MG63 (cell line): ENCODE measurements around the gene FGF18. TPM values are rescaled to one million over a fixed set of nuclear protein-coding genes. Genes with fewer than 3 reads are reported as not detected.

Experiments
- DNase-seq: peaks from one replicate; pipeline ENCODE4 v3.0.0-alpha.2; 2020
- H3K27me3 ChIP-seq: fragments of 250-450 bp; sonication (Bioruptor Pico); 2 replicates; pipeline ENCODE4 v1.5.1; 2020; ENCODE audit warnings: mild to moderate bottlenecking, moderate library complexity
- H3K36me3 ChIP-seq: fragments of 250-450 bp; sonication (Bioruptor Pico); 2 replicates; pipeline ENCODE4 v1.5.1; 2020; ENCODE audit warnings: mild to moderate bottlenecking, moderate library complexity
- H3K4me3 ChIP-seq: fragments of 250-450 bp; sonication (Bioruptor Pico); 2 replicates; pipeline ENCODE4 v1.5.1; 2020; ENCODE audit warnings: mild to moderate bottlenecking, moderate library complexity
- H3K9me3 ChIP-seq: fragments of 250-450 bp; sonication (Bioruptor Pico); 2 replicates; pipeline ENCODE4 v1.5.1; 2020; ENCODE audit warnings: mild to moderate bottlenecking, moderate library complexity
- total RNA-seq: library from RNA; depleted of rRNA; stranded (reverse); fragments of >200 nt; shearing (Covaris generic); gene quantifications from 2 replicates; pipeline ENCODE4 v1.2.3, GENCODE V29; 2014; ENCODE audit warnings: low replicate concordance

The FGF18 gene
- total RNA-seq, 1 experiment from 2014 or later: 11.2 TPM

GRCh38 chr5:171428809-171429542 lies 9.5 kb downstream of the FGF18 start:
- H3K27me3 ChIP-seq: no peaks in the 10 kb centered on the region
- H3K36me3 ChIP-seq: peaks cover 38% of the 10 kb centered on the region
- no peaks in the 10 kb centered on the region for H3K9me3 ChIP-seq
- no peak for DNase-seq
- no peak overlapping the region for H3K4me3 ChIP-seq

- H3K9me3 ChIP-seq: no peaks in the 10 kb centered on the region
- no peaks in the 10 kb centered on the region for H3K27me3 ChIP-seq
- no peak for DNase-seq
- H3K4me3 ChIP-seq: no peak overlapping the region
- peaks cover 36% of the 10 kb centered on the region for H3K36me3 ChIP-seq
These were observed 10.1 kb downstream of the FGF18 start for GRCh38 chr5:171429543-171429910.

GRCh38 chr5:171431251-171431777 lies 11.9 kb downstream of the FGF18 start:
- Histone ChIP-seq H3K36me3 (peaks cover 33% of the 10 kb centered on the region), H3K9me3 (no peaks in the 10 kb centered on the region), H3K27me3 (no peaks in the 10 kb centered on the region), H3K4me3 (no peak overlapping the region)
- DNase-seq: no peak

GRCh38 chr5:171432076-171432475 lies 12.6 kb downstream of the FGF18 start:
- peaks cover 36% of the 10 kb centered on the region for H3K36me3 ChIP-seq
- no peaks in the 10 kb centered on the region for H3K27me3 ChIP-seq
- no peak overlapping the region for H3K4me3 ChIP-seq
- no peaks in the 10 kb centered on the region for H3K9me3 ChIP-seq
- no peak for DNase-seq

GRCh38 chr5:171432583-171433351 lies 13.3 kb downstream of the FGF18 start:
- Histone ChIP-seq H3K9me3 (no peaks in the 10 kb centered on the region), H3K4me3 (no peak overlapping the region), H3K27me3 (no peaks in the 10 kb centered on the region), H3K36me3 (peaks cover 42% of the 10 kb centered on the region)
- no peak for DNase-seq

GRCh38 chr5:171433352-171433698 lies 13.9 kb downstream of the FGF18 start:
- Histone ChIP-seq H3K36me3 (peaks cover 41% of the 10 kb centered on the region), H3K9me3 (no peaks in the 10 kb centered on the region), H3K4me3 (no peak overlapping the region), H3K27me3 (no peaks in the 10 kb centered on the region)
- no peak for DNase-seq

GRCh38 chr5:171433982-171434676 lies 14.7 kb downstream of the FGF18 start:
- Histone ChIP-seq H3K4me3 (no peak overlapping the region), H3K27me3 (no peaks in the 10 kb centered on the region), H3K9me3 (no peaks in the 10 kb centered on the region), H3K36me3 (peaks cover 43% of the 10 kb centered on the region)
- no peak for DNase-seq

GRCh38 chr5:171434874-171435273 lies 15.4 kb downstream of the FGF18 start:
- Histone ChIP-seq H3K9me3 (no peaks in the 10 kb centered on the region), H3K27me3 (no peaks in the 10 kb centered on the region), H3K4me3 (no peak overlapping the region), H3K36me3 (peaks cover 47% of the 10 kb centered on the region)
- no peak for DNase-seq

- no peak for DNase-seq
- no peak overlapping the region for H3K4me3 ChIP-seq
- H3K9me3 ChIP-seq: no peaks in the 10 kb centered on the region
- no peaks in the 10 kb centered on the region for H3K27me3 ChIP-seq
- peaks cover 58% of the 10 kb centered on the region for H3K36me3 ChIP-seq
These were observed 16.5 kb downstream of the FGF18 start for GRCh38 chr5:171435908-171436307.

GRCh38 chr5:171436804-171437285 lies 17.4 kb downstream of the FGF18 start:
- H3K27me3 ChIP-seq: no peaks in the 10 kb centered on the region; the same call in 1 of the 2 replicates
- no peak for DNase-seq
- no peaks in the 10 kb centered on the region for H3K9me3 ChIP-seq
- H3K36me3 ChIP-seq: peaks cover 60% of the 10 kb centered on the region
- no peak overlapping the region for H3K4me3 ChIP-seq

- no peak for DNase-seq
These were observed 17.9 kb downstream of the FGF18 start for GRCh38 chr5:171437286-171437821.

GRCh38 chr5:171438738-171439137 lies 19.3 kb downstream of the FGF18 start:
- no peaks in the 10 kb centered on the region; the same call in 1 of the 2 replicates for H3K27me3 ChIP-seq
- H3K36me3 ChIP-seq: peaks cover 73% of the 10 kb centered on the region
- no peak for DNase-seq
- no peaks in the 10 kb centered on the region for H3K9me3 ChIP-seq
- no peak overlapping the region for H3K4me3 ChIP-seq

More at GRCh38 chr5:171437286-171437821, 17.9 kb downstream of the FGF18 start:
- no peaks in the 10 kb centered on the region; the same call in 1 of the 2 replicates for H3K27me3 ChIP-seq
- H3K36me3 ChIP-seq: peaks cover 63% of the 10 kb centered on the region
- no peaks in the 10 kb centered on the region for H3K9me3 ChIP-seq
- H3K4me3 ChIP-seq: no peak overlapping the region

GRCh38 chr5:171441246-171441791 lies 21.9 kb downstream of the FGF18 start:
- DNase-seq: no peak
- H3K36me3 ChIP-seq: peaks cover 70% of the 10 kb centered on the region
- no peaks in the 10 kb centered on the region for H3K9me3 ChIP-seq
- no peak overlapping the region for H3K4me3 ChIP-seq
- H3K27me3 ChIP-seq: no peaks in the 10 kb centered on the region; the same call in 1 of the 2 replicates

- Histone ChIP-seq H3K36me3 (peaks cover 66% of the 10 kb centered on the region), H3K4me3 (no peak overlapping the region), H3K9me3 (no peaks in the 10 kb centered on the region), H3K27me3 (no peaks in the 10 kb centered on the region; the same call in 1 of the 2 replicates)
- DNase-seq: no peak
These were observed 23.0 kb downstream of the FGF18 start for GRCh38 chr5:171442287-171443042.

- H3K4me3 ChIP-seq: no peak overlapping the region
- peaks cover 57% of the 10 kb centered on the region for H3K36me3 ChIP-seq
- DNase-seq: peak; percentile 38
- no peaks in the 10 kb centered on the region for H3K9me3 ChIP-seq
- H3K27me3 ChIP-seq: no peaks in the 10 kb centered on the region; the same call in 1 of the 2 replicates
These were observed 25.1 kb downstream of the FGF18 start for GRCh38 chr5:171444582-171444981.
